GM04504 (cell line): ENCODE results near the gene LHFPL6.

Experiments used
- DNase-seq: peaks from one replicate; pipeline ENCODE4 v3.0.0-alpha.2; 2012; ENCODE audit warnings: low read depth

The LHFPL6 gene

DNA sequence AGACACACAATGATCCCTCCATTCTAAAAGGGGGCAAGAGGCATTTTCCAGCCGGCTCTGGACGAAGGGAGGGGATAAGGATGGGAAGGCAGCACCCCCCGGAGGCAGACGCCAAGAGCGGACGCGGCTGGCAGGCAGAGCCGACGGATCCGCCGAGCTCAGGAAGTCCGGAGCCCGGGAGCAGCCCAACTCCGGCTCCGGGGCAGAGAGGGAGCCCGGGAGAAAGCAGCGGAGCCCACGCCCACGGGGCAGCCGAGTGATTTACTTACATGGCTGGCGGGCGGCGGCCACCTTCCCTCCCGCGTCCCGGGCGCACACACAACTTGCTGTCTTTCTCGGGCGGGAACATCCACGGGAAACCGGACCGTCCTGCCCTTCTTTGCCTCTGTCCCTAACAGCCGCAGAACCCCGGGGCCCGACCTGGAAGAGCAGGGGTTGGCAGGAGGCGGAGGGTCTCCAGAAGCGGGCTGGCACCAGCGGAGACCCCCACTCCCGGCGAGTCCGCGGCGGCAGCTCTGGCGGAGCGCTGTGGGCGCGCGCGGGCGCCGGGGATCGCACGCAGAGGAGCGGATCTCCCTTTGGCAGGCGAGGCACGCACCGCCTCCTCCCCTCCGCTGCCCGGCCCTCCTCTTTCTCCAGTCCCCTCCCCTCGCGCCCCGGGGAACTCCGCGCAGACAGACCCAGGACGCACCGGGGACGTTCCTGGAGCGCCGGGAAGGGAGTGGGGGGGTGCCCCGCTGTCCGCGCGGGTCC, at the start of gene LHFPL6:
LHFPL6 (minus strand) TSS at position 580 of the 753 bp plus-strand sequence.
- DNase-seq: peak; percentile 57

GRCh38 chr13:39646122-39646521, 43.1 kb upstream of the LHFPL6 start:
- DNase-seq: no peak

GRCh38 chr13:39641645-39642044, 38.7 kb upstream of the LHFPL6 start:
- no peak for DNase-seq

DNA sequence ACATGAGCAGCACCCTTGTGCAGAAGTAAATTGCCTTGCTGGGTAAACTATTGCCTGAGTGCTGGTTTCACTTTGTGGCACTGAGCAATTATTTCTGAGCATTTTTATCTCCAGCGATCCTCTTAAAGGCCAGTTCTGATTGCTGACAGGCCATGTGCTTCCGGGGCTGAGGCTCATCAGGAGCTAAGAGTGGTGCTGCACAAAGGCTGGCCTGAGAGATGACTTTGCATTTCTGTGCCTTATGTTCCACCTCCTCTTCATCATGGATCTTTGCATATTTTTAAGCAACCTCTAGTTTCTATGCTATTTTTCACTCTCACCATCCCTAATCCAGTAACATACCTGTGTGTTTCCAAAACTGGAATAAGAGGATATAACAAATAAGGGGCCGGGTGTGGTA, 34.9 kb upstream of the LHFPL6 start:
- no peak for DNase-seq

- DNase-seq: no peak
Observed at GRCh38 chr13:39635564-39635963, 32.6 kb upstream of the LHFPL6 start.

DNA sequence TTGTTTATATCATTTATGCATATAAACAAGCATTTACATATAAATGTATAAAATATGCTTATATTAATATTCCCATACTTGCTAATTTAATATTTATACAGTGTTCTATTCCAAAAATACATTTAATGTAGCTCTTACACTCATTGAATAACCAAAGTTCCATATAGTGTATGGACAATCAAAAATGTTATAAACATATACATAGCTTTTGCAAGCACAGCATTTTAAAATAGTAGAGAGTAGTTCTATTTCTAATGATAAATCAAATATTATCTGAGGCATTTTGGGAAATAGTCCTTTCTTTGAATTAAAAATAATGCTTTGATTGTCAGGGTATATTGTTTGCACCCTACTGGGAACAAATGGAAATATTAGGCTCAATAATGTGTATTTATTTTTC, 30.0 kb upstream of the LHFPL6 start:
- no peak for DNase-seq

- DNase-seq: no peak
Observed at GRCh38 chr13:39631307-39631706, 28.3 kb upstream of the LHFPL6 start.

DNA sequence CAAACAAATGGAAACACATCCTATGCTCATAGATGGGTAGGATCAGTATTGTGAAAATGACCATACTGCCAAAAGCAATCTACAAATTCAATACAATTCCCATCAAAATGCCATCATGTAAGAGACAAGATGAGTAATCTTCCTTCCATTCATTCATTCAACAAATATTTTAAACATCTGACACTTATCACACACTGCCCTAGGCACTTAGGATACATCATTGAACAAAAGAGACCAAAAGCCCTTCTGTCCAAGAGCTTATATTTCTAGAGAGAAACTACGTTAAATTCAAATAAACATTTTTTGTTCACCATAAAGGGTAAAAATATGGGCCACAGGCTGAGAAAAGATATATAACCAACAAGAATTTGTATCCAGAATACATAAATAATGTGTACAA, 20.5 kb upstream of the LHFPL6 start:
- no peak for DNase-seq

GRCh38 chr13:39618561-39618960, 15.6 kb upstream of the LHFPL6 start:
- no peak for DNase-seq

DNA sequence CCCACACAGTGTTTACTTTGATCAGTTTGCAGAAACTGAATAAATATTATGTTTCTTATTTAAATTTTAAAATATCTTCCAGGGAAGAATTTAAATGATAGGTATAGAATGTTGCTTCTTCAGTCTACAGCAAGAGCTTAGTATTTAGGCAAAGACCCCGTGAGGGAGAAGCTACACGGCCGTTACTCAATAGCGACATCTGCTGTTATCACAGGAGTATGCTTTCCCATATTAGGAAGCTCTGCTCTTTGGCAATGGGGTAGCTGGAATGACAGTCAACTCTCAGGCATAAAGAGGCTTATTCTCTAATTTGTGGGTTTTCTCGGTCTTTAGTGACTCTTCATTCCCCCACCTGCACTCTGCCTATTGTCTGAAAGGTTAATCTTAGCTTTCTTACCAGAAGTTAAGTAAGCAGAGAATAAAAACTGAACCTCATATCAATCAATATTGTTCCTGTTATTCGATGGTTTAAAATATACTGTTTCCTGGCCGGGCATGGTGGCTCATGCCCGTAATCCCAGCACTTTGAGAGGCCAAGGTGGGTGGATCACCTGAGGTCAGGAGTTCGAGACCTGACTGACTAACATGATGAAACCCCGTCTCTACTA, 13.2 kb upstream of the LHFPL6 start:
- peak; percentile 28 for DNase-seq

DNA sequence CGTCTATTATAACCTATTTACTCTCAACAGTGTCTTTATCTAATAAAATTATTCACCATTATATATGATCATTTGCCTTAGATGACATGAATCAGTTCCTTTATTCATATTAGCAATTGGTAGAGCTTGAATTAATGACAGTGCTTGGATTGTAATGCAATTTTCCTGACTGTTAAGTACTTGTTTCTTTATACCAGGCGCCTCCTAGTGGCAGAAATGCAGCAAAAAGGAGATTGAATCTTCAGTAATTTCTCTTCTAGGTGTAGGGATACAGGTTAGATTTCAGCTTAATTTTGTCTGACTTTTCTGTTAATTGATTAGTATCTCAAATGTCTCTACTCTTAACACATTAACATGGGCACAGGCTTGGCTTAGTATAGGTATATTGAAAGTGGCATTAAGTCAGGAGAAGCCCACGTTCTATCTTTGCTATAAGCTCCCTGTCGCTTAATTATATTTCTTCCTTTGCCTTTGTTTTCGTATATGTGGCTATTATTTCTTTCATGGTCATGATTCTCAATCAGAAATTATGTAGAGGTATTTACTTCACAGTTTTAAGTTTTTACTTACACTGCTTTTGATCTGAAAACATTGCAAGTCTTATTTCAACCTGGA, 9.1 kb upstream of the LHFPL6 start:
- DNase-seq: peak; percentile 46

DNA sequence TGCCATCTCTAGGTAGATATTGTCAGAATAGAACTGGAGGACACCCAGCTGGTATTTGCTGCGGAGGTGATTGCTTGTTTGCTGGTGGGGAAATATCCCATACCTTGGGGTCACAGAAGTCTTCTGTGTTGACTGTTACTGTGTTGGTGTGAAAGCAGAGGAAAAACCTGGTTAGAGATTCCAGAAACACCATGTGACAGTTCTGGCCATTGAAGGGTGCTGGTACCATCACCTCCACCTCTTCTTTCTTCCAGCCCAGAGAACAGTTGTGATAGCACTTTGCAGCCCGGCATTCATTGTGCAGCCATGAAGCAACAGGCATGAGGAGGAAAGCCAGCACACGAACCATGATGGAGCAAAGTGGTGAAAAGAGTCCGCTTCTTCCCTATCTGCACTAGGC, 4.9 kb upstream of the LHFPL6 start:
- no peak for DNase-seq

DNA sequence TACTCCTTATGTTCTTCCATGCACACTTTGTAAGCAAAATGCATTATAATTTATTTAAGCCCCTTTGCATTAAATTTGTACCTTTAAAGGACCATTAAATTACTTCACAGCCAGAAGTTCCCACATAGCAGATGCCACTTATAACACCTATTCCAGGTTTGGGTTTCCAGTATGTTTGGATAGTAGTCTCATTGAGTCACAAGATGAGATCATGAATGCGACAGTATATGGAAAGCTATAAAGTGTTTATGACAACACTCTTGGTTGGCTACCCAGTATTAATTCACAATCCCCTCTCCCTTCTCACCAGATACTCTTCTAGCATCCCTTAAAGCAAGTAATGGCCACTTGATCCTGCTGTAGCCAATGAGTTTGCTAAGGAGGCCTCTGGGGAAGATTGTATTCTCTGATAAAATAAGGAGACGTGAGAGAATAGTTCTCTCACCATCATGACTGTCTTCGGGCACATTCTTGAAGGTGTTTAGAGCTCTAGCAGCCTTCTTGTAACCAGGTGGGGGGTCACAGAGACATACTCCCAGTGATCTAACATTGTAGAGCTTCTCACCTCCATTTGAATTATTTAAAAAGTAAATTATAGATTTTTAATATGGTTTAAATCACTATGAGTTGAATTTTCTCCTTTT, 2.8 kb upstream of the LHFPL6 start:
- no peak for DNase-seq

GRCh38 chr13:39604756-39605155, 1.8 kb upstream of the LHFPL6 start:
- no peak for DNase-seq

DNA sequence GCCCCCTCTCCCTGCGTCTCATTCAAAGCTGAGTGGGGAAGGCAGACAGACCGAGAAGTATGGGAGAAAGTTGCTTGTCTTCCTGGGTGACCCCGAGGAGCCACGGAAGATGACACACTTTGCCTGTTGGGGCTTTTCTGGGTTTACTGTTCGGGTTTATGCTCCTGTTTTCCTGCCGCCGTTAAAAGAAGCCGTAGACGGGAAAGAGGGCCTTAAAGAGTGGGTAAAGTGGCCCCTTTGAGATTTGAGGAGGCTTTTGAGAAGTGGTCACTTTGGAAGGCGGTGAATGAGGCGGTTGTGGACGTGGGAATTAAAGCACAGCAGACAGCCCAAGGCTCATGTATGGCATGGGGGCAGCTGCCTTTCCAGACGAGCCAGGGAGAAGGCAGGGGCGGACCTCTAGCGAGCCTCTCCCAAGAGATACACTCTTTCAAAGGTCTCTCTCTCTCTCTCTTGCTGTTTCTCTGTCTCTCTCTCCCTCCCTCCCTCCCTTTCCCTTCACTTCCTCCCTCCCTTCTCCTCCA, 493 bp upstream of the LHFPL6 start:
- DNase-seq: no peak

- DNase-seq: no peak
Observed at GRCh38 chr13:39602277-39602613, 748 bp downstream of the LHFPL6 start.

DNA sequence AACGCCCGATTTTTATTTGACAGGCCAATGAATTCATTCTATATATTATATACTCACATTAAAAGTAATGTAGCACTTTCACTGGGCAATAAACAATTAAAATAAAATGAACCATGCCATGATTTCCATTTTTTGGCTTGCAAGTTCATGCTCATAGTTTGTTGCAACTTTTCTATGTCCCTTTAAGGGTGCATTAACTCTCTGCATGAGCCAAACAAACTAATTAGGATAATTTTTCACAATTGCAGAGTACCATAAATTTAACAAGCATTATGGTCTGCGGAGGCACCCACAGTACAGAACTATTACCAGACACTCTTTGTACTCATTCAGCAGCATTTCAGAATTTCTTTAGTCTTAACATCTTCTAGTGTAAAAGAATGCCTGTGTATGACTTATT, 1.4 kb downstream of the LHFPL6 start:
- no peak for DNase-seq

- DNase-seq: no peak
Observed at GRCh38 chr13:39600766-39601165, 2.2 kb downstream of the LHFPL6 start.

- no peak for DNase-seq
Observed at GRCh38 chr13:39599842-39600241, 3.2 kb downstream of the LHFPL6 start.

DNA sequence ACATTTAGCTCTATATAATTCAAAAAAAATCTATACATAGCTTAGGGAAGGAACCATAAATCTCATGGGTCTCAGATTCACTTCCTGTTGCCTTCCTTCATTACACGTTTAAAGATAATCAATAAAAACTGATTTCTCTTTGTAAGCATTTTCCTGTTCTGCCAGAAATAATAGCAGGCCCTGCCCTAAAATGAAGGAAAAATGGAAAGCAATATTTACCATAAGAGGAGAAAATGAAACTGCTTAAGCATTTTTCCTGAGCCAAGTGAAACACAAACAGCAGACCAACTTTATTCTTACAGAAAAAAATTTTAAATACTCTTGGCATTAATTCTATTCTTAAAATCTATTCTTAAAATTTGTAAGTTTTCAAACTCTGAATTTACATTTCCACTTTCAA, 4.0 kb downstream of the LHFPL6 start:
- no peak for DNase-seq

DNA sequence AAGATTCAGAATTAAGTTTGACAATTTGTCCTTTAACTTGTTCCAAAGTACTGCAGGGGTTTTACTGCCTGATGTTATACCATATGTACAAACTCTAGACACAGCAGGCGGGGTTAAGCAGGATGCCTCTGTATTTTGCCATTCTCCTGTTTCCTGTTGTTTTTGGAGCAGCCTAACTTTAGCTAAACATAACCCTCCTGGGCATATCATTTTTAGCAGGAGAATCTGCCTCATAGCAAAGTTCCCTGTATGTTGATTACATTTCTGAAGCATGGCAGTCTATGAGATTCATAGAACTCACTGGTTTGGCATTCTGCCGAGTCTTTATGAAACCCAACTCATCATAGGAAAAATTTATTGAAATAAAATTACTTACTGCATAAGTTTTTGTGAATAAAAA, 5.2 kb downstream of the LHFPL6 start:
- DNase-seq: no peak

- no peak for DNase-seq
Observed at GRCh38 chr13:39596685-39597084, 6.3 kb downstream of the LHFPL6 start.

DNA sequence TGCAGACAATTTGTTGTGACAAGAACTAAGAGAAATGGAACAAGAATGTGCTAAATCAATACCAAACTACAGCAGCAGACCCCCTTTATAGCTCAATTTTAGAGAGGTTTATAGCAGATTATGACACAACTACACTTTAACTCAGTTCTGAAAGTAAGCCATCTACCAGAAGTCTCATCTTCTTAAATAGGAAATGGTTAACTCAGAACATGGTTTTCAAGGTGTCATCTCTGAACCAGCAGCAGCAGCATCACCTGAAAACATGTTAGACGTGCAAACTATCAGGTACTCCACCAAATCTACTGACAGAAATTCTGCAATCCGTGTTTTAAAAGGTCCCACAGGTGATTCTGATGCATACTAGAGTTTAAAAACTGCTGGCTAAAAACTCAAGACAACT, 6.8 kb downstream of the LHFPL6 start:
- DNase-seq: no peak
